ENCODE measurements around the gene OLA1.

The OLA1 gene

GRCh38 chr2:174224125-174224524 is 24.2 kb downstream of the OLA1 start:
- DNase-seq = no peak

- DNase-seq = no peak
These were observed 24.9 kb downstream of the OLA1 start for GRCh38 chr2:174223388-174223787.

GRCh38 chr2:174222154-174222553 is 26.2 kb downstream of the OLA1 start:
- no peak for DNase-seq

GRCh38 chr2:174219321-174219720 is 29.0 kb downstream of the OLA1 start:
- no peak for DNase-seq

GRCh38 chr2:174218773-174219172 is 29.6 kb downstream of the OLA1 start:
- no peak for DNase-seq

GRCh38 chr2:174217869-174218268 is 30.5 kb downstream of the OLA1 start:
- no peak for DNase-seq

- DNase-seq = no peak
These were observed 36.4 kb downstream of the OLA1 start for GRCh38 chr2:174211954-174212353.

- no peak for DNase-seq
These were observed 37.5 kb downstream of the OLA1 start for GRCh38 chr2:174210862-174211261.

GRCh38 chr2:174209325-174209724 is 39.0 kb downstream of the OLA1 start:
- no peak for DNase-seq

- DNase-seq = no peak
These were observed 40.3 kb downstream of the OLA1 start for GRCh38 chr2:174208026-174208425.

- no peak for DNase-seq
These were observed 42.8 kb downstream of the OLA1 start for GRCh38 chr2:174205562-174205961.

- no peak for DNase-seq
These were observed 46.1 kb downstream of the OLA1 start for GRCh38 chr2:174202188-174202587.

- no peak for DNase-seq
These were observed 49.3 kb downstream of the OLA1 start for GRCh38 chr2:174198846-174199564.

- DNase-seq = no peak
These were observed 53.1 kb downstream of the OLA1 start for GRCh38 chr2:174195253-174195652.

GRCh38 chr2:174193737-174194136 is 54.6 kb downstream of the OLA1 start:
- no peak for DNase-seq

- no peak for DNase-seq
These were observed 55.7 kb downstream of the OLA1 start for GRCh38 chr2:174192664-174193063.

GRCh38 chr2:174191342-174192074 is 56.8 kb downstream of the OLA1 start:
- no peak for DNase-seq

- no peak for DNase-seq
These were observed 63.4 kb downstream of the OLA1 start for GRCh38 chr2:174184915-174185314.

GRCh38 chr2:174184504-174184903 is 63.8 kb downstream of the OLA1 start:
- no peak for DNase-seq

- no peak for DNase-seq
These were observed 65.3 kb downstream of the OLA1 start for GRCh38 chr2:174183076-174183475.

GRCh38 chr2:174181368-174181767 is 67.0 kb downstream of the OLA1 start:
- DNase-seq = no peak

GRCh38 chr2:174180726-174181236 is 67.6 kb downstream of the OLA1 start:
- DNase-seq = no peak

- no peak for DNase-seq
These were observed 68.1 kb downstream of the OLA1 start for GRCh38 chr2:174180165-174180724.

GRCh38 chr2:174177316-174177890 is 70.9 kb downstream of the OLA1 start:
- DNase-seq = no peak

Data from effector CD8-positive, alpha-beta T cell (primary cell).